BLaER1 treated with 17β-estradiol and CSF1 and Interleukin-3, amounts not matched to agents 10 nM and 100 nM (cell line): Measurements from ENCODE around the gene SCUBE3.

Source experiments
- H3K27ac ChIP-seq, 11 experiments: shearing (Covaris generic); formaldehyde crosslinking; 2 replicates each; pipeline ENCODE4 v1.8.1; 2022
- H3K27me3 ChIP-seq, 11 experiments: shearing (Covaris generic); formaldehyde crosslinking; 2 replicates each; pipeline ENCODE4 v1.8.1; 2022
- H3K36me3 ChIP-seq, 11 experiments: shearing (Covaris generic); formaldehyde crosslinking; 2 replicates each; pipeline ENCODE4 v1.8.1; 2022
- H3K4me1 ChIP-seq, 10 experiments: shearing (Covaris generic); formaldehyde crosslinking; 2 replicates each; pipeline ENCODE4 v1.8.1; 2022
- H3K4me2 ChIP-seq, 11 experiments: shearing (Covaris generic); formaldehyde crosslinking; 2 replicates each; pipeline ENCODE4 v1.8.1; 2022
- H3K4me3 ChIP-seq, 10 experiments: shearing (Covaris generic); formaldehyde crosslinking; 2 replicates each; pipeline ENCODE4 v1.8.1; 2022
- H3K9ac ChIP-seq, 11 experiments: shearing (Covaris generic); formaldehyde crosslinking; 2 replicates each; pipeline ENCODE4 v1.8.1; 2022
- H3K9me3 ChIP-seq, 11 experiments: shearing (Covaris generic); formaldehyde crosslinking; replicated peaks in 1 of 11; 2 replicates each; pipeline ENCODE4 v1.8.1; 2022
- H4K20me1 ChIP-seq, 11 experiments: shearing (Covaris generic); formaldehyde crosslinking; 2 replicates each; pipeline ENCODE4 v1.8.1; 2022
- Cebpa-rat ChIP-seq, 11 experiments: shearing (Covaris generic); IDR thresholded peaks; 2 replicates each; pipeline ENCODE4 v1.8.1; 2022

The SCUBE3 gene

DNA sequence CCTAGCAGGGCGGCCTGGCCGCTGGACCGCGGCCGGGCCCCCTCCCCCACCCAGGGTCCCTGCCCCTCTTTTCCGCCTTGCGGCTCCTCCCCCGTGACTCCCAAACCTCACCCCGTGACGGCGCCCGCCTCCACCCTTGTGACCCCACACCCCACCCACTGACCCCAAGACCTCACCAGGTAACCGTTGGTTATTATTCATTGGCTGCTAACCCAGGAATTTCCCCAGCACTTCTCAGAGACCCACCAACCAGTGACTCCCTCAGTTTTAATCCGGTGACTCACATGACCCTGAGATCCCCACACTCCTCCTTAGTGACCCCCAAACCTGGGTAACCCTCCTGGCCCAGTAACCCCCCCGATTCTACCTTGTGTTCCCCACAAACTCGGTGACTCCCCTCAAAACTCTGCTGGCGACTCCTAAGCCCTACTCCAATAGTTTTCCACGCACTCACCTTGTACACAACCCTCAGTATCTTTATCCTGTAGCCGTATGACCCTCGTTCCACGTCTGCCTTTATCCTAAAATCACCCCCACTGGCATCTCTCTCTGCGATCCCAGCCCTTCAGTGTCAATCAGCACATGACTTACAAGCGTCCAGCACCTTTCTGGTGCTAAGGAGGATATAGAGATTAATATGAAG lies 46.3 kb downstream of the SCUBE3 start:
- 0 out of 22 replicates have a peak, but pooled peaks cover 0 to 3% (median 0%) of the 10 kb centered on the region in 11 experiments for H3K36me3 ChIP-seq
- H3K4me2 ChIP-seq, result peak overlapping the region; percentile 85 to 98 (median 93)
- H3K27ac ChIP-seq, result peak overlapping the region; percentile 94 to 99 (median 95)
- peaks cover 36 to 54% (median 48%) of the 10 kb centered on the region in 10 experiments for H3K4me1 ChIP-seq
- no peaks in the 10 kb centered on the region for H3K27me3 ChIP-seq
- peaks cover 0 to 8% (median 0%) of the 10 kb centered on the region in 11 experiments; a peak in 5 of 22 replicates for H4K20me1 ChIP-seq
- no peak for TF ChIP-seq Cebpa-rat (IDR thresholded peaks at IDR 0.05)
- peak overlapping the region; percentile 65 to 93 (median 80) for H3K4me3 ChIP-seq
- H3K9me3 ChIP-seq, result no peaks in the 10 kb centered on the region
- H3K9ac ChIP-seq, result peak overlapping the region; percentile 92 to 98 (median 97)

DNA sequence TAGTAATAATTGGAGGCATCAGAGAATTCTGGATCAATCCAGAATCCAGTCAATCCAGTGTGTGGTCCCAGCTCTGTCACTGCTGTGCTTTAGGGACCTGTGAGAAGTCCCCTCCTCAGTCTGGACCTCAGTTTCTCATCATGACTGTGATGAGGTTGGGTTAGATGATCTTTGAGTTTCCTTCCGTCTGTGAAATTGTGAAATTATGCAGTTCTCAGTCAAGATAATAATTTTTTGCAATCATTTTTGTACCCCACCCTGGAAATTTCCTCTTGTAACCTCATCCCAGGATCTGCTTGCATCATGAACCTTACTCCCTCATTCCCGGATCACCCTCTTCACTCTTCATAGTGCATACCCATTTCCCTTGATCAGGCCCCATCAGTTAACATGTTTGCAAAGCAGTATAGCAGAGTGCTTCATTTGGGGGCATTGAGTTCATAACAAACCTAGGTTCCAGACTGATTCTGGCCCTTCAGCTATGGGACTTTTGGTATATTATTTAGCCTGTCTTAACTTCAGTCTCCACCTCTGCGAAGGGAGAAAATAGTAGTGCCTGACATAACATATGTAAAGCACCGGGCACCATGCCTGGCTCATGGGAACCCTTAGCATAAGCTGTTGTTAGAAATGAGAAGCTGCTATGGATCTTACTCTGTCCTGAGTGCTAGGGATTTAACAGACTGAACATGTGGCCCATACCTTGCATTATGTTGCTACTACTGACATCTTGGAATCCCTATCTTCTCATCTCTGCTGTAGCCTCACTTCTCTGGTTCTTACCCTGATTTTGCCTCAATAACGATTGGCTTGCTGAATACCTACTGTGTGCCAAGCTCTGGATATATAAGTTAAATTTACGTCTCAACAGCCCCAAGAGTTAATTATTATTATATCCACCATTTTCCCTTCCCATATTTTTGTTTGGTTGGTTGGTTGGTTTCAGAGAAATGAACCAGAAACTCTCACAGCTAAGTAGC lies 47.1 kb downstream of the SCUBE3 start:
- Histone ChIP-seq H3K4me3 (peak overlapping the region; percentile 65 to 93 (median 80); a peak in 19 of 20 replicates), H3K27ac (peak overlapping the region; percentile 94 to 99 (median 95); a peak in 19 of 22 replicates), H4K20me1 (peaks cover 0 to 9% (median 3%) of the 10 kb centered on the region in 11 experiments; a peak in 6 of 22 replicates), H3K4me1 (peaks cover 44 to 61% (median 52%) of the 10 kb centered on the region in 10 experiments), H3K27me3 (no peaks in the 10 kb centered on the region), H3K36me3 (0 out of 22 replicates have a peak, but pooled peaks cover 0 to 3% (median 0%) of the 10 kb centered on the region in 11 experiments), H3K4me2 (peak overlapping the region; percentile 85 to 98 (median 93)), H3K9ac (peak overlapping the region; percentile 92 to 98 (median 97)), H3K9me3 (no peaks in the 10 kb centered on the region)
- no peak for TF ChIP-seq Cebpa-rat (IDR thresholded peaks at IDR 0.05)

DNA sequence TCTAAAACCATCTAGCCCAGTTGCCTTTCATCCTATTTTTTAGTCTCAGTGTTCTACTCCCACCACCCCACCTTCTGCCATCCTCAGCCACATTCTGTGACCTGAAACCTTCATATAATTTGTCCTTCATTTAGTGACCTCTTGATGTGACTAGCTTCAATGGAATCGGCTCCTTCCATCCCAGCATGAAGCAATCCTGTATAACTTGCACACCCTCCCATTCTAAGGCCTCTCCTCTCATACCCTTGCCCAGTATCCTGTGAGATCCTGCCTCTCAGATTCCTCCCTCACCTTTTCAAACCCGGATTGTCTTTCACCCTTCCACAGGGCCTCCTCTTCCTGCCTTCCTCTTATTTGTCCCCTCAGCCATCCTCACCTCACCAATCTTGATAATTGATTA lies 48.8 kb downstream of the SCUBE3 start:
- peaks cover 0 to 15% (median 3%) of the 10 kb centered on the region in 11 experiments; a peak in 8 of 22 replicates for H4K20me1 ChIP-seq
- H3K4me2 ChIP-seq, result peak overlapping the region in 1 of 11 experiments; percentile 72; a peak in 1 of 22 replicates
- peaks cover 0 to 4% (median 0%) of the 10 kb centered on the region in 11 experiments; a peak in 3 of 22 replicates for H3K36me3 ChIP-seq
- no peaks in the 10 kb centered on the region for H3K9me3 ChIP-seq
- no peaks in the 10 kb centered on the region for H3K27me3 ChIP-seq
- no peak overlapping the region for H3K4me3 ChIP-seq
- no peak overlapping the region for H3K27ac ChIP-seq
- peaks cover 38 to 56% (median 46%) of the 10 kb centered on the region in 10 experiments for H3K4me1 ChIP-seq
- no peak for TF ChIP-seq Cebpa-rat (IDR thresholded peaks at IDR 0.05)
- no peak overlapping the region for H3K9ac ChIP-seq

DNA sequence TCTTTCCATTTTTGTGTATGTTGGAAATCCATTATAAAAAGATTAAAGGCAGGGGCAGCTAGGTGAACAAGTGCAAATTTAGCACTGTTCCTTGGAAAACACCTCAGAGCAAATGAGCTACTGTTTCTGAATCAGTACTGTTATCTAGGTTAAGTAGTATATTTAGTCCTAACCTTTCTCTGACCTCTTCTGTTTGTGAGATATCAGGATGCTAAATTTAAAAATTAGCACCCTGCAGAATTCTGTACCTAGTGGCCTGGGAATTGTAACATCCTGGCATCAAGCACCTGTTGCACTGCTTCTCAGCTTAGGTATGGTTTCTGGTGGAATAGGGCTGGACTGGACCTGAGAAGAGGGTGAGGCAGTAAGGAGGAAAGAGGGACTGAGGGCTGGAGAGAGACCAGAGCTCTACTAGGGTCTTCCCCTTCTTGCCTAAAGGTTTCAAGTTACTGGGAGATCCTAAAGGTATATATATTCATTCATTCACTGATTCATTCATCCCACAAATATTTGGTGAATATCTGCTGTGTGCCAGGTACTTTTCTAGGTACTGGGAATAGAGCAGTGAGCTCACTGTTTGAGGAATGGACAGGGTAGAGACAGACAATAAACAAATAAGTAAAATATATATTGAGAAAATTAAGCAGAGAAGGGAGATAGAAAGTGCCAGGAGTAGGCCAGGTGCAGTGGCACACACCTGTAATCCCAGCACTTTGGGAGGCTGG lies 51.0 kb downstream of the SCUBE3 start:
- peaks cover 0 to 6% (median 2%) of the 10 kb centered on the region in 11 experiments; a peak in 7 of 22 replicates for H3K36me3 ChIP-seq
- no peaks in the 10 kb centered on the region for H3K9me3 ChIP-seq
- H3K27ac ChIP-seq, result no peak overlapping the region
- peaks cover 0 to 16% (median 6%) of the 10 kb centered on the region in 11 experiments; a peak in 9 of 22 replicates for H4K20me1 ChIP-seq
- peaks cover 35 to 52% (median 41%) of the 10 kb centered on the region in 10 experiments for H3K4me1 ChIP-seq
- peak overlapping the region; percentile 3 to 72 (median 34); a peak in 16 of 22 replicates for H3K4me2 ChIP-seq
- H3K27me3 ChIP-seq, result no peaks in the 10 kb centered on the region
- H3K9ac ChIP-seq, result peak overlapping the region in 1 of 11 experiments; percentile 31; a peak in 1 of 22 replicates
- no peak for TF ChIP-seq Cebpa-rat (IDR thresholded peaks at IDR 0.05)
- no peak overlapping the region for H3K4me3 ChIP-seq

DNA sequence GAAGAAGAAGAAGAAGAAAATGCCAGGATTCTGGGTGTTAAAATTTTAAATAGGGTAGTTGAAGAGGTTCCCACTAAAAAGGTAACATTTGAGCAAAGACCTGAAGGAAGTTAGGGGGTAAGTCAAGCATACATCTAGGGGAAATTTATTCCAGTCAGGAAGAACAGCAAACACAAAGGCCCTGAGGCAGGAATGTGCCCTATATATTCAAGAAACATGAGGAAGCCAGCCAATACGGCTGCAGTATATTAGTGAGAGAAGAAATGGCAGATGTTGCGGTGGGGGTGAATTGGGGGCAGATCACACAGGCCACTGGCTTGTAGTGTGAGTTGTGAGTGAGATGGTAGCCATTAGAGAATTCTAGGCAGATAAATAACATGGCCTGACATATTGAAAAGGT lies 51.8 kb downstream of the SCUBE3 start:
- H3K36me3 ChIP-seq, result peaks cover 0 to 13% (median 5%) of the 10 kb centered on the region in 11 experiments; a peak in 9 of 22 replicates
- no peak for TF ChIP-seq Cebpa-rat (IDR thresholded peaks at IDR 0.05)
- H3K4me3 ChIP-seq, result no peak overlapping the region
- no peaks in the 10 kb centered on the region for H3K27me3 ChIP-seq
- no peak overlapping the region for H3K9ac ChIP-seq
- no peak overlapping the region; a peak in 1 of 22 replicates for H3K4me2 ChIP-seq
- H4K20me1 ChIP-seq, result peaks cover 0 to 16% (median 6%) of the 10 kb centered on the region in 11 experiments; a peak in 9 of 22 replicates
- H3K4me1 ChIP-seq, result peaks cover 30 to 47% (median 36%) of the 10 kb centered on the region in 10 experiments
- H3K9me3 ChIP-seq, result no peaks in the 10 kb centered on the region
- no peak overlapping the region for H3K27ac ChIP-seq

DNA sequence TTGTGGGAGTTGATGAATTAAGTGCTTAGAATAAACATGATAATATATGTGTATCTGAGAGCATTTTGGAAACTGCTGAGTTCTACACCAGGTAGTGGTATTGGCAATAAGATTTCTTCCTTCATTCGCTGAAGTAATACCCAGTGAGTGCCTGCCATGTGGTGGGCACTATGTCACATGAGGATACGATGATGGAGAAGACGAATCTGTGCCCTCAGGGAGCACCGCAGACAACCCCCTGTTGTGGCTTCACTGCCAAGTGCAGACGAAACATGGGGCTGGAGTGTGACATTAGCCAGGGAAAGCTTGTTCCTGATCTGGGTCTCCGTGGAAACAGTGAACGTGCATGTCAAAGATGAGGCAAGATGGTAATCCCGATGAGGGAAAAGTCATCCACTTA lies 53.7 kb downstream of the SCUBE3 start:
- no peaks in the 10 kb centered on the region for H3K9me3 ChIP-seq
- no peak overlapping the region for H3K27ac ChIP-seq
- H3K27me3 ChIP-seq, result no peaks in the 10 kb centered on the region
- H4K20me1 ChIP-seq, result peaks cover 0 to 16% (median 6%) of the 10 kb centered on the region in 11 experiments; a peak in 9 of 22 replicates
- no peak overlapping the region for H3K9ac ChIP-seq
- H3K36me3 ChIP-seq, result peaks cover 0 to 29% (median 11%) of the 10 kb centered on the region in 11 experiments; a peak in 10 of 22 replicates
- no peak overlapping the region for H3K4me2 ChIP-seq
- peaks cover 22 to 37% (median 28%) of the 10 kb centered on the region in 10 experiments for H3K4me1 ChIP-seq
- no peak for TF ChIP-seq Cebpa-rat (IDR thresholded peaks at IDR 0.05)
- H3K4me3 ChIP-seq, result no peak overlapping the region

DNA sequence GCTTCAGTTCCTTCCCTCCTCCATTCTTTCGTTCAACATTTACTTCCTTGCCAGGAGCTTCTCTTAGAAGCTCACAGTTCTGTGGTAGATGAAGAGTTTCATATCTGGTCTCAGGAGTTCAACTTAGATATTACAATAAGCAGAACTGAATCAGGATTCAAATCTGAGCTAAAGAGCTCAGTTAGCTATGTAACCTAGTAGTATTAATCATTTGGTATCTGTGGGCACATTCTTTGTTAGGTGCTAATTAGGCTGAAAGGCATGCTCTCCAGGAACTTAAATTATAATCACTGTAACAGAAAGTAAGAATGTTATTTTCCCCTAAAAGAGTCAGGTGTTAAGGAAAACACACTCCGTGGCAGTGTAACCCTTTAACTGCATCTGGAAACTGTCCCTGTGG lies 54.1 kb downstream of the SCUBE3 start:
- peaks cover 22 to 37% (median 30%) of the 10 kb centered on the region in 10 experiments for H3K4me1 ChIP-seq
- H3K36me3 ChIP-seq, result peaks cover 0 to 33% (median 15%) of the 10 kb centered on the region in 11 experiments; a peak in 10 of 22 replicates
- TF ChIP-seq Cebpa-rat (IDR thresholded peaks at IDR 0.05), result no peak
- H3K27me3 ChIP-seq, result no peaks in the 10 kb centered on the region
- H3K9me3 ChIP-seq, result no peaks in the 10 kb centered on the region
- no peak overlapping the region for H3K9ac ChIP-seq
- H3K4me3 ChIP-seq, result no peak overlapping the region
- H4K20me1 ChIP-seq, result peaks cover 0 to 16% (median 6%) of the 10 kb centered on the region in 11 experiments; a peak in 9 of 22 replicates
- no peak overlapping the region for H3K27ac ChIP-seq
- no peak overlapping the region for H3K4me2 ChIP-seq

DNA sequence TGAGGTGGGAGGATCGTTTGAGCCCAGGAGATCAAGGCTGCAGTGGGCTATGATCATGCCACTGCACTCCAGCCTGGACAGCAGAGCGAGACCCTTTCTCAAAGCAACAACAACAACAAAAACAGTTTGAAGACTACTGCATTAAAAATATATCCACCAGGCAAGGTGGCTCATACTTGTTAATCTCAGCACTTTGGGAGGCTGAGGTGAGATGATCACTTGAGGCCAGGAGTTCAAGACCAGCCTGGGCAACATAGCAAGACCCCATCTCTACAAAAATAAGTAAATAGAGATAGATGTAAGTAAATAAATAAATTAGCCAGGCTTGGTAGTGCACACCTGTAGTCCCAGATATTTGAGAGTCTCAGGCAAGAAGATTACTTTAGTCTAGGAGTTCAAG lies 58.2 kb downstream of the SCUBE3 start:
- Histone ChIP-seq H3K9ac (no peak overlapping the region), H3K27ac (no peak overlapping the region), H3K9me3 (no peaks in the 10 kb centered on the region), H3K36me3 (peaks cover 0 to 34% (median 16%) of the 10 kb centered on the region in 11 experiments; a peak in 10 of 22 replicates), H3K4me1 (peaks cover 30 to 41% (median 39%) of the 10 kb centered on the region in 10 experiments), H3K4me2 (no peak overlapping the region), H3K4me3 (no peak overlapping the region), H3K27me3 (no peaks in the 10 kb centered on the region), H4K20me1 (peaks cover 0 to 21% (median 9%) of the 10 kb centered on the region in 11 experiments; a peak in 8 of 22 replicates)
- TF ChIP-seq Cebpa-rat (IDR thresholded peaks at IDR 0.05), result no peak
